GM19240 (cell line): ENCODE measurements around the gene PTRH1.

ENCODE experiments used
- DNase-seq: peaks from one replicate; pipeline ENCODE4 v3.0.0; 2011; ENCODE audit warnings: low spot score; ENCODE audit not compliant: insufficient read length

Gene PTRH1

GRCh38 chr9:127664324-127664677, 51.2 kb downstream of the PTRH1 start:
- no peak for DNase-seq
